Measurements from ENCODE around the gene AGBL5. TPM values are rescaled to one million over a fixed set of nuclear protein-coding genes. Genes with fewer than 3 reads are reported as not detected.

AGBL5 gene
- total and polyA plus RNA-seq, 9 of the 15 experiments (the other 6 are each of a cell fraction or from before 2014, with no cell fraction given) = 3.3 to 52.7 (median 26.2) TPM

DNA sequence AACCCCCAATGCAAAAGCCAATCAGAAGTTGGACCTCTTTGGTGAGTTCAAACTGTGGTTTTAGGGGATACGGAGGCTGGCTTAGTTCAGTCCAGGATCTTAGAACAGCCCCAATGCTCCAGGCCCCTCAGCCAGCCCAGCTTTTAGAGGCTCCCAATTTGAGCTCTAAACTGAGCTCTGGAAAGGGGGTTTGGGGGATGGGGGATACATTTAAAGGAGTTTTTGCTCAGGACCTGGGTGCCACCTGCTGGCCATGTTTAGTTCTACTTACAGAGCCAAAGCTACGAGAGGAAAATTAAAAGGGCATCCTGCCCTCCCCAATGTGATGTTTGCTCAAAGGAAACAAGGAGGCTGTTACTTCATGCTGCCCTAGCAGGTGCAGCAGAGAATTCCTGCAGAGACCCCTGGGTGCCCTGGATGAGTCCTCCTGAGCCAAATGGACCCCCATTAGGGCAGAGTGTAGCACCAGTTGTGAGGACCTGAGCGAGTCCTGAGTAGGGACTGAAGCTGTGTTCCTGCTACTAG lies 34.6 kb upstream of the AGBL5 start (continued):
- TF ChIP-seq, protein P1, sequence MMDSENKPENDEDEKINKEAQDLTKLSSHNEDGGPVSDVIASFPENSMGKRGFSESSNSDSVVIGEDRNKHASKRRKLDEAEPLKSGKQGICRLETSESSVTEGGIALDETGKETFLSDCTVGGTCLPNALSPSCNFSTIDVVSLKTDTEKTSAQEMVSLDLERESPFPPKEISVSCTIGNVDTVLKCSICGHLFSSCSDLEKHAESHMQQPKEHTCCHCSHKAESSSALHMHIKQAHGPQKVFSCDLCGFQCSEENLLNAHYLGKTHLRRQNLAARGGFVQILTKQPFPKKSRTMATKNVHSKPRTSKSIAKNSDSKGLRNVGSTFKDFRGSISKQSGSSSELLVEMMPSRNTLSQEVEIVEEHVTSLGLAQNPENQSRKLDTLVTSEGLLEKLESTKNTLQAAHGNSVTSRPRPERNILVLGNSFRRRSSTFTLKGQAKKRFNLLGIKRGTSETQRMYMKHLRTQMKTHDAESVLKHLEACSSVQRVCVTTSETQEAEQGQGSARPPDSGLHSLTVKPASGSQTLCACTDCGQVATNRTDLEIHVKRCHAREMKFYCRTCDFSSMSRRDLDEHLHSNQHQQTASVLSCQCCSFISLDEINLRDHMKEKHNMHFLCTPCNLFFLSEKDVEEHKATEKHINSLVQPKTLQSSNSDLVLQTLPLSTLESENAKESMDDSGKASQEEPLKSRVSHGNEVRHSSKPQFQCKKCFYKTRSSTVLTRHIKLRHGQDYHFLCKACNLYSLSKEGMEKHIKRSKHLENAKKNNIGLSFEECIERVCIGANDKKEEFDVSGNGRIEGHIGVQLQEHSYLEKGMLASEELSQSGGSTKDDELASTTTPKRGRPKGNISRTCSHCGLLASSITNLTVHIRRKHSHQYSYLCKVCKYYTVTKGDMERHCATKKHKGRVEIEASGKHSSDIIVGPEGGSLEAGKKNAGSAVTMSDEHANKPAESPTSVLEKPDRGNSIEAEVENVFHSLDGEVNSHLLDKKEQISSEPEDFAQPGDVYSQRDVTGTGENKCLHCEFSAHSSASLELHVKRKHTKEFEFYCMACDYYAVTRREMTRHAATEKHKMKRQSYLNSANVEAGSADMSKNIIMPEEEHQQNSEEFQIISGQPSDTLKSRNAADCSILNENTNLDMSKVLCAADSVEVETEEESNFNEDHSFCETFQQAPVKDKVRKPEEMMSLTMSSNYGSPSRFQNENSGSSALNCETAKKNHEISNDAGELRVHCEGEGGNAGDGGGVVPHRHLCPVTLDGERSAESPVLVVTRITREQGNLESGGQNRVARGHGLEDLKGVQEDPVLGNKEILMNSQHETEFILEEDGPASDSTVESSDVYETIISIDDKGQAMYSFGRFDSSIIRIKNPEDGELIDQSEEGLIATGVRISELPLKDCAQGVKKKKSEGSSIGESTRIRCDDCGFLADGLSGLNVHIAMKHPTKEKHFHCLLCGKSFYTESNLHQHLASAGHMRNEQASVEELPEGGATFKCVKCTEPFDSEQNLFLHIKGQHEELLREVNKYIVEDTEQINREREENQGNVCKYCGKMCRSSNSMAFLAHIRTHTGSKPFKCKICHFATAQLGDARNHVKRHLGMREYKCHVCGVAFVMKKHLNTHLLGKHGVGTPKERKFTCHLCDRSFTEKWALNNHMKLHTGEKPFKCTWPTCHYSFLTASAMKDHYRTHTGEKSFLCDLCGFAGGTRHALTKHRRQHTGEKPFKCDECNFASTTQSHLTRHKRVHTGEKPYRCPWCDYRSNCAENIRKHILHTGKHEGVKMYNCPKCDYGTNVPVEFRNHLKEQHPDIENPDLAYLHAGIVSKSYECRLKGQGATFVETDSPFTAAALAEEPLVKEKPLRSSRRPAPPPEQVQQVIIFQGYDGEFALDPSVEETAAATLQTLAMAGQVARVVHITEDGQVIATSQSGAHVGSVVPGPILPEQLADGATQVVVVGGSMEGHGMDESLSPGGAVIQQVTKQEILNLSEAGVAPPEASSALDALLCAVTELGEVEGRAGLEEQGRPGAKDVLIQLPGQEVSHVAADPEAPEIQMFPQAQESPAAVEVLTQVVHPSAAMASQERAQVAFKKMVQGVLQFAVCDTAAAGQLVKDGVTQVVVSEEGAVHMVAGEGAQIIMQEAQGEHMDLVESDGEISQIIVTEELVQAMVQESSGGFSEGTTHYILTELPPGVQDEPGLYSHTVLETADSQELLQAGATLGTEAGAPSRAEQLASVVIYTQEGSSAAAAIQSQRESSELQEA (IDR thresholded peaks at IDR 0.05; ENCODE audit: low read depth) = peak; percentile 72
- TF ChIP-seq HDAC3 (IDR thresholded peaks at IDR 0.05; ENCODE audit: borderline replicate concordance, partially characterized antibody) = no peak
